ENCODE results near the gene PGAM4. TPM values are rescaled to one million over a fixed set of nuclear protein-coding genes. Genes with fewer than 3 reads are reported as not detected.
"Not testable (repeated sequence)": the region's sequence is repeated elsewhere in the genome, so short reads cannot be mapped to it uniquely, and the experiment has no call there.

The PGAM4 gene
- total RNA-seq, 1 experiment from 2014 or later = 0.22 TPM

DNA sequence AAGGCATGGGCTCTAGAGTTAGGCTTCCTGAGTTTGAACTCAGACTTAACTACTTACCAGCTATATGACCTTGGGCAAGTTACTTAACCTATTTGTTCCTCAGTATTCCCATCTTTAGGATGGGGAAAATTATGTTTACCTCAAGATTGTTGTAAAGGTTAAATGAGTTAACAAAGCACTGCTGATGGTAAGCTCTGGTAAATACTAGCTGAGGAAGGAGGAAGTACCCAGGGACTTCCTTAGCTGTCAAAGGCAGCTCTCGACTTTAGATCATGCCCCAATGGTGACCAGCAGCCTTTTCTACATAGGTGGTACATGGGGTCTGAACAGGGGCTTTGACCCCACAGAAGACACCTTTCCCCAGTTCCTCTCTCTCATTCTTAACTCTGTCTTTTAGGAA, 38.9 kb downstream of the PGAM4 start:
- no peak for DNase-seq (ENCODE audit: extremely low read depth, low read depth)

DNA sequence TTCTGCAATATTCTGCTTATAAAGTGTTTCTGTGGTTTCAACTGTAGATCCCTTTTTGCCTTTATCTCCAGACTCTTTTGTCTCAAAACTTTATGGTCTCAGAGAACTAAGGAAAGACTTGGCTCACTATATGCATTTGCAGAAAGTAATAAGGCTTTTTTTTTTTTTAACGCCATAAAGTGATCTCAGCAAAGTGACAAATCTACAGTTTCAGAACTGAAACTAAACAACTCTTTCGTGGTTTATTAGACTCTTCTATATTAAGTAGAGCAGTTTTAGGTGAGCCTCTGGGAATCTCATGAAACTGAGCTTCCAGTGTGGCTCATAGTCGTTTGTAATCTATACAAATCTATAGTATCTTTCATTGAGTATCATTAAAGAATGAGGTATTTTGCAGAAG, 43.7 kb downstream of the PGAM4 start:
- no peak for DNase-seq (ENCODE audit: extremely low read depth, low read depth)

DNA sequence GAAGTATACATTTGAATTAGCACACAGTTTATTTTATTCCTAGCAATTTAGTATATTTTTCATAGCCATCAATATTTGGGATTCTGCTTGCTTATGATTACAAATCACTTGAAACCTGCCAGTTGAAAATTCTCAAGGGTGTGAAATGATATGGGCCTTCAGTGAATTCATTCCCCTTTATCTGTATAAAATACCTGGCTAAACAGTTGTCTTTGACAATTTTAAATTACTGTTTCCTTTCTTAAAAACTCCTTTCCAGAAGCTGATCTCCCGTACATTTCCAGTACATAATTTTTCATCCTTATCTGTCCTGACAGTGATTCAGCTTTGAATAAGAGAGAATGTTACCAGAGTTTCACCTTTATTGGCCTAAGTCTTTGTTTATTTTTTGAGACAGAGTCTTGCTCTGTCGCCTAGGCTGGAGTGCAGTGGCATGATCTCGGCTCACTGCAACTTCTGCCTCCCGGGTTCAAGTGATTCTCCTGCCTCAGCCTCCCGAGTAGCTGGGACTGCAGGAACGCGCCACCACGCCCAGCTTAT, 45.0 kb downstream of the PGAM4 start:
- no peak for DNase-seq (ENCODE audit: extremely low read depth, low read depth)

DNA sequence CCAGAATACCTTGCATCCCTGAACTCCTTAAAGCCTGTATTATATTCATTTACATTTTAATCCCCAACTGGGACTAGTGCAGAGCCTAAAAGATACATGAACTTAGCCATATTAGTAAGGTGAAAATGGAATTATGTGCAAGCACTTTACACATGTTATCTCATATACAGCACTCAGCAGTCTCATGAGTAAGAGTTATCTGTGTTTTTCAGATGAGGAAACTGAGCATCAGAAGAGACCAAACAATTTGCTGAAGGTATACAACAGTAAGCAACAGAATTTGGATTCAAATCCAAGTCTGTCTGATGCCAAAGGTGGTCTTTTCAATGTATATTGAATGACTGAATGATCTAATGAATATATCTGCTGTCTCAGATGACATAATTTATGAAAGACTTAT, 46.7 kb downstream of the PGAM4 start:
- no peak for DNase-seq (ENCODE audit: extremely low read depth, low read depth)

DNA sequence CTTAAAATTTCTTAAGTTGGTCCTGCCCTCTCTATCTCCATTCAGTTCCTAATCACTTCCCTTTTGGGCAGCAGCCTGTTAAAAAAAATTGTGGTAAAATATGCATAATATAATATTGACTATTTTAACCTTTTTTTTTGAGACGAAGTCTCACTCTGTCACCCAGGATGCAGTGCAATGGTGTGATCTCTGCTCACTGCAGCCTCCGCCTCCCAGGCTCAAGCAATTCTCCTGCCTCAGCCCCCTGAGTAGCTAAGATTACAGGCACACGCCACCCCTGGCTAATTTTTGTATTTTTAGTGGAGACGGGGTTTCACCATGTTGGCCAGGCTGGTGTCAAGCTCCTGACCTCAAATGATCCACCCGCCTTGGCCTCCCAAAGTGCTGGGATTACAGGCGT, 50.1 kb downstream of the PGAM4 start:
- DNase-seq (ENCODE audit: extremely low read depth, low read depth) = not testable (repeated sequence)

DNA sequence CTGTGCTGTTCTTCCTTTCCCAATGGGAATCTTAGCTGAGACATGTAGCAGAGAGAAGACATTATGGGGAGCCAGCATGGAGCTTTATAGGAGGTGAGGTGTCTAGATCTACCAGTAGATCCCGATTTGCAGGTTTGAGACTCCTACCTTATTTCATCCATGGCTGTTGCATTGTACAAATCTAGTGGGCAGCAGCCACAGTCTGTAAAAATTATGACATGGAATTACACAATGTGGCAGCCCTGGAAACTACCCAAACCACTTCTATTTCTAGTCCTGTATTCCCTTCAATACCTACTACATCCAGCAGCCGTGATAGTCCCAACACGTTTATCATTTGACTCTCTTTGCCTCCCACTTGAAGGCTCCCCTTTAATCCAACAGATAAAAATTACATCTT, 50.9 kb downstream of the PGAM4 start:
- DNase-seq (ENCODE audit: extremely low read depth, low read depth) = no peak

Other genes starting within 250 kb of the PGAM4 start
- gene ATRX, start 183.4 kb downstream of the PGAM4 start, total RNA-seq (2014; rRNA removed; shearing (Covaris generic)) = 46.0 and 60.4 TPM in 2 replicates
- gene MAGT1, start 74.2 kb downstream of the PGAM4 start, total RNA-seq (2014; rRNA removed; shearing (Covaris generic)) = 90.5 and 95.0 TPM in 2 replicates
- gene COX7B, start 70.2 kb downstream of the PGAM4 start, total RNA-seq (2014; rRNA removed; shearing (Covaris generic)) = 562 and 680 TPM in 2 replicates
- 9.4 and 9.6 TPM in 2 replicates for gene ATP7A, start 58.9 kb downstream of the PGAM4 start, total RNA-seq (2014; rRNA removed; shearing (Covaris generic))
- 874 and 904 TPM in 2 replicates for gene PGK1, start 134.6 kb upstream of the PGAM4 start, total RNA-seq (2014; rRNA removed; shearing (Covaris generic))
- gene TAF9B, start 170.0 kb upstream of the PGAM4 start, total RNA-seq (2014; rRNA removed; shearing (Covaris generic)) = 38.5 and 40.2 TPM in 2 replicates